GM18505 (cell line): ENCODE results near the gene USP47.

Experiments
- ATAC-seq: cut with Tn5 transposase; IDR thresholded peaks from one replicate; pipeline ENCODE4 v1.9.1; 2021; ENCODE audit not compliant: unreplicated experiment
- POLR2A ChIP-seq: IDR thresholded peaks from 4 replicates; pipeline ENCODE4 v1.6.1; 2011; ENCODE audit warnings: borderline replicate concordance; ENCODE audit not compliant: insufficient read depth, insufficient read length; ENCODE audit errors: extremely low read depth

The USP47 gene

GRCh38 chr11:11985016-11985715 is 143.4 kb downstream of the USP47 start:
- ATAC-seq = no peak
- no peak for TF ChIP-seq POLR2A

GRCh38 chr11:11985954-11986949 is 144.5 kb downstream of the USP47 start:
- TF ChIP-seq POLR2A = no peak
- ATAC-seq = no peak

GRCh38 chr11:11987503-11988022 is 145.8 kb downstream of the USP47 start:
- no peak for ATAC-seq

GRCh38 chr11:11988099-11988651 is 146.4 kb downstream of the USP47 start:
- TF ChIP-seq POLR2A = no peak
- ATAC-seq = no peak

More at GRCh38 chr11:11987503-11988022, 145.8 kb downstream of the USP47 start:
- TF ChIP-seq POLR2A = no peak

- no peak for ATAC-seq
- TF ChIP-seq POLR2A = no peak
These were observed 147.0 kb downstream of the USP47 start for GRCh38 chr11:11988681-11989261.

- no peak for TF ChIP-seq POLR2A
- no peak for ATAC-seq
These were observed 148.3 kb downstream of the USP47 start for GRCh38 chr11:11989774-11990744.

GRCh38 chr11:11992257-11993212 is 150.8 kb downstream of the USP47 start:
- TF ChIP-seq POLR2A = no peak
- ATAC-seq = no peak

- no peak for TF ChIP-seq POLR2A
- no peak for ATAC-seq
These were observed 152.1 kb downstream of the USP47 start for GRCh38 chr11:11993839-11994238.

- ATAC-seq = no peak
- TF ChIP-seq POLR2A = no peak
These were observed 153.8 kb downstream of the USP47 start for GRCh38 chr11:11995601-11996000.

- no peak for TF ChIP-seq POLR2A
- ATAC-seq = no peak
These were observed 154.7 kb downstream of the USP47 start for GRCh38 chr11:11996321-11997048.

GRCh38 chr11:11997049-11997322 is 155.2 kb downstream of the USP47 start:
- no peak for TF ChIP-seq POLR2A

GRCh38 chr11:11998091-11998781 is 156.5 kb downstream of the USP47 start:
- no peak for TF ChIP-seq POLR2A
- no peak for ATAC-seq

More at GRCh38 chr11:11997049-11997322, 155.2 kb downstream of the USP47 start:
- ATAC-seq = no peak
